ENCODE measurements around the gene MGRN1.

MGRN1 gene

GRCh38 chr16:4687946-4688673, 63.5 kb downstream of the MGRN1 start:
- DNase-seq (ENCODE audit: low spot score) = no peak

GRCh38 chr16:4688674-4689045, 64.0 kb downstream of the MGRN1 start:
- DNase-seq (ENCODE audit: low spot score) = no peak

GRCh38 chr16:4689091-4689671, 64.6 kb downstream of the MGRN1 start:
- DNase-seq (ENCODE audit: low spot score) = no peak

GRCh38 chr16:4689864-4690704, 65.5 kb downstream of the MGRN1 start:
- no peak for DNase-seq (ENCODE audit: low spot score)

- no peak for DNase-seq (ENCODE audit: low spot score)
Measured at GRCh38 chr16:4690946-4691665, 66.5 kb downstream of the MGRN1 start.

- no peak for DNase-seq (ENCODE audit: low spot score)
Measured at GRCh38 chr16:4691666-4692412, 67.2 kb downstream of the MGRN1 start.

GRCh38 chr16:4692460-4693295, 68.1 kb downstream of the MGRN1 start:
- no peak for DNase-seq (ENCODE audit: low spot score)

GRCh38 chr16:4693296-4693955, 68.8 kb downstream of the MGRN1 start, which contains the start of gene NUDT16L1:
Gene NUDT16L1 (plus strand): TSS chr16:4693562. CDS start chr16:4693727, 165 bp downstream.
- peak; percentile 100 for DNase-seq (ENCODE audit: low spot score)

- peak; percentile 78 for DNase-seq (ENCODE audit: low spot score)
Measured at GRCh38 chr16:4693956-4694641, 69.5 kb downstream of the MGRN1 start.

GRCh38 chr16:4694642-4695451, 70.2 kb downstream of the MGRN1 start:
- DNase-seq (ENCODE audit: low spot score) = peak; percentile 54

- DNase-seq (ENCODE audit: low spot score) = no peak
Measured at GRCh38 chr16:4695473-4696171, 71.0 kb downstream of the MGRN1 start.

GRCh38 chr16:4696172-4696904, 71.7 kb downstream of the MGRN1 start:
- DNase-seq (ENCODE audit: low spot score) = no peak

GRCh38 chr16:4696905-4697847, 72.5 kb downstream of the MGRN1 start:
- DNase-seq (ENCODE audit: low spot score) = no peak

GRCh38 chr16:4697848-4698291, 73.2 kb downstream of the MGRN1 start:
- DNase-seq (ENCODE audit: low spot score) = no peak

- DNase-seq (ENCODE audit: low spot score) = no peak
Measured at GRCh38 chr16:4698321-4699045, 73.9 kb downstream of the MGRN1 start.
